Ovary (tissue), 9 donors: ENCODE measurements around the gene IRAK1. TPM values are rescaled to one million over a fixed set of nuclear protein-coding genes. Genes with fewer than 3 reads are reported as not detected.

Source experiments
- DNase-seq, 5 donors: peaks; one replicate each; pipeline ENCODE4 v3.0.0-alpha.2; 2019 to 2020
- H3K27ac ChIP-seq, 2 donors: fragments of 200-600 bp; one replicate each; pipeline versions ENCODE4 v1.5.1 to v1.8.0; 2019 to 2022
- H3K27me3 ChIP-seq: fragments of 200-600 bp; one replicate; pipeline ENCODE4 v1.8.0; 2022
- H3K36me3 ChIP-seq: fragments of 200-600 bp; sonication (generic); one replicate; pipeline ENCODE4 v1.5.1; 2019
- H3K4me1 ChIP-seq: one replicate; pipeline ENCODE4 v1.8.1; 2013; ENCODE audit warnings: mild to moderate bottlenecking, moderate library complexity; ENCODE audit not compliant: insufficient read depth
- H3K4me3 ChIP-seq: fragments of 200-600 bp; sonication (generic); one replicate; pipeline ENCODE4 v1.5.1; 2017
- H3K9me3 ChIP-seq, 2 donors: fragments of 200-600 bp in 1 of 2; sonication (generic) in 1 of 2; one replicate each; pipeline versions ENCODE4 v1.5.1 to v1.8.1; 2013 to 2019; ENCODE audit warnings: mild to moderate bottlenecking in 1 of 2, moderate library complexity in 1 of 2
- CTCF ChIP-seq, 3 donors: fragments of 450-650 bp in 2 of 3; fragments of 200-600 bp in 1 of 3; IDR thresholded peaks; one replicate each; pipeline versions ENCODE4 v1.5.1 to v1.8.0; 2016 to 2022; ENCODE audit warnings: antibody characterized with exemption in 3 of 3, mild to moderate bottlenecking in 1 of 3
- EP300 ChIP-seq: sonication (generic); formaldehyde crosslinking; IDR thresholded peaks from one replicate; pipeline ENCODE4 v1.6.1; 2017; ENCODE audit warnings: antibody characterized with exemption
- POLR2A ChIP-seq: fragments of 450-650 bp; IDR thresholded peaks from one replicate; pipeline ENCODE4 v1.6.1; 2017; ENCODE audit warnings: antibody characterized with exemption, mild to moderate bottlenecking, moderate library complexity
- WGBS, 3 donors: extraction: QIAGEN DNeasy Blood & Tissue Kit in 1 of 3; methylation state at CpG; one replicate each; pipeline versions ENCODE4 v1.1.5 to v1.1.7; 2013 to 2017; 5-methylcytosine and 5-hydroxymethylcytosine counted together
- intact Hi-C, 4 donors: fragments of 100-400 bp; cut with DNase I; formaldehyde crosslinking; loops; one replicate each; pipeline versions ENCODE4 v1.11.0 to v1.15.1; 2022 to 2023
- polyA plus RNA-seq, 2 donors: library from polyadenylated mRNA; stranded (reverse); fragments of 200-250 nt in 1 of 2; fragments of 350-450 nt in 1 of 2; fragmentation: Illumina TruSeq in 1 of 2; extraction: RNeasy Lipid Tissue Mini Kit (QIAGEN cat#74804) in 1 of 2; gene quantifications; one replicate each; pipeline ENCODE4 v1.2.3, GENCODE V29; 2013 to 2014
- total RNA-seq, 7 donors: library from RNA; depleted of rRNA in 2 of 7; stranded (reverse); fragments of >200 nt in 2 of 7; fragmentation: NEBNext Ultra II Directional in 3 of 7; extraction: Animal tissue kit (Norgen Biotek cat#: 25700) in 3 of 7; gene quantifications; one replicate each; pipeline versions ENCODE4 v1.1.0 to v1.2.4, GENCODE V29; 2016 to 2023
- donor health status: DM: no; HTN: no; CAD: no; lungs with moderate emphysema.
- donor health status: DM: no; HTN: no; CAD: no.
- donor health status: Bipolar disorder and iron deficiency.
- donor health status: DM: yes; HTN: yes; CAD: no.
- donor health status: DM: no; HTN: no; CAD: no.
- donor health status: DM: yes; HTN: yes; CAD: no.

The IRAK1 gene
- total and polyA plus RNA-seq, 9 donors, result 10.5 to 97.4 (median 36.1) TPM

GRCh38 chrX:153969125-153969903, 50.4 kb downstream of the IRAK1 start:
- H3K4me1 ChIP-seq, result peaks cover 13% of the 10 kb centered on the region
- TF ChIP-seq CTCF (IDR thresholded peaks at IDR 0.05) (no peak), POLR2A (no peak), EP300 (no peak)
- peak overlapping the region in 1 of 2 donors; percentile 67 for H3K27ac ChIP-seq
- H3K27me3 ChIP-seq, result no peaks in the 10 kb centered on the region
- intact Hi-C loops, result no loop called here
- DNase-seq, result peak in 2 of 5 donors; percentile 52 to 60
- no peaks in the 10 kb centered on the region for H3K9me3 ChIP-seq
- WGBS, 3 donors, result 35 to 45% (median 38%) methylated on average over 25 of the region's 25 CpGs
- H3K36me3 ChIP-seq, result no peaks in the 10 kb centered on the region
- H3K4me3 ChIP-seq, result peak overlapping the region; percentile 83

GRCh38 chrX:153968754-153969124, 51.0 kb downstream of the IRAK1 start:
- Histone ChIP-seq H3K4me1 (peaks cover 9% of the 10 kb centered on the region), H3K27me3 (no peaks in the 10 kb centered on the region), H3K9me3 (no peaks in the 10 kb centered on the region), H3K36me3 (no peaks in the 10 kb centered on the region), H3K27ac (peak overlapping the region in 1 of 2 donors; percentile 67), H3K4me3 (peak overlapping the region; percentile 83)
- DNase-seq, result peak in 1 of 5 donors; percentile 37
- TF ChIP-seq CTCF (IDR thresholded peaks at IDR 0.05), result no peak
- no peak for TF ChIP-seq POLR2A
- TF ChIP-seq EP300, result no peak
- intact Hi-C loops, result no loop called here
- 45 to 62% (median 53%) methylated on average over 12 of the region's 12 CpGs for WGBS, 3 donors

DNA sequence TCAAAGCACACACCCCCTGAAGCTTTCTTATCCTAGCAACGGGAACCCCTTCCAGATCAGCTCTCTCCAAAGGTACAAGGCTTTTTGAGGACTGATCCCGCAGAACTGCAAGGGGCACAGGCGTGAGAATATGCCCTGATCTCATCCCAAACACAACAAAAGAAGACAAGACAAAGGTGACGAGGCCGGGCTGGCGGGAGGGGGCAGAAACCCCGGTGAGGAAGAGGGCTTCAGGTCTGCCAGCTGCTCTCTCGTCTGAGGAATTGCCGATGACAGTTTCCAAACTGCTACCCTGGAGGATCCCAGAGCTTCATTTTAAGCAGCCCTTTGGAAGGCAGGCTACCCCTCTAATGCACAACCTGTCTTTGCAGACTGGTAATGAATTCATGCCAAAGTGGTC, 51.4 kb downstream of the IRAK1 start:
- no peaks in the 10 kb centered on the region for H3K36me3 ChIP-seq
- no peaks in the 10 kb centered on the region for H3K9me3 ChIP-seq
- H3K27ac ChIP-seq, result no peak overlapping the region
- intact Hi-C loops, result no loop called here
- peaks cover 5% of the 10 kb centered on the region for H3K4me1 ChIP-seq
- TF ChIP-seq CTCF (IDR thresholded peaks at IDR 0.05) (no peak), EP300 (no peak), POLR2A (no peak)
- no peak for DNase-seq
- no peaks in the 10 kb centered on the region for H3K27me3 ChIP-seq
- 67 to 72% (median 68%) methylated on average over 9 of the region's 9 CpGs for WGBS, 3 donors
- no peak overlapping the region for H3K4me3 ChIP-seq

DNA sequence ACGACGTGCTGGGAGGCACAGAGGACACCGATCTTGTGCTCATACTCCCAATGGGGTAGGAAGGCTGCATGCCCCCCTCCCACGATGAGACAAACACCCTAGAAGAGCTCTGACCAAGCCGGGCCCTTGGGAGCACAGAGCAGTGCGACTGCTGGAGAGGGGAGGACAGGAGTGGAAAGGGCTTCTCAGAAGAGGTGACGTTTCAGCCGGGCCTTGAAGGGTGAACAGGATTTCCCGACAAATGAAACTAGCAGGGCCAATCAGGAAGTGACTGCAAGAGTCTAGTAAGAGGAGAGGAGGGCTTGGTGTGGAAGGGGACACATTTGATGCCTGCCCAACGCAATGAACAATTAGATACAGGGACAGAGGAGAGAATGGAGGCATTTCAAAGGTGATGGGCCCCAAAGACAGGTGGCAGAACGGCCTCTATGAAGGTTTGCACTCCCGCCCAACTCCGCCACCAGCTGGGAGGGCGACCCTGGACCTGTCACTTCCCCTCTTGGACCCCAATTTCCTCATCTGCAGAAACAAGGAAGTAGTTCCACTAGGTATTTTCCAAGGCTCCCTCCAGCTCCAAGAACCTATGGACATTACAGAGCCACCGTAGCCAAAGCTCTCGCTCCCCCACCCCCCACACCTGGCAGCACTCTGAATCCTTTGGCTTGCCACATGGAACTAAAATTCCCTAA, 52.0 kb downstream of the IRAK1 start:
- H3K4me3 ChIP-seq, result no peak overlapping the region
- H3K27ac ChIP-seq, result no peak overlapping the region
- peaks cover 5% of the 10 kb centered on the region for H3K4me1 ChIP-seq
- WGBS, 3 donors, result 74 to 78% (median 77%) methylated on average over 16 of the region's 16 CpGs
- no peaks in the 10 kb centered on the region for H3K36me3 ChIP-seq
- TF ChIP-seq CTCF (IDR thresholded peaks at IDR 0.05) (no peak), POLR2A (no peak), EP300 (no peak)
- intact Hi-C loops, result loop anchor here in 1 of 4 donors (1.0 kb wide), 1 partner anchor 39 kb away; no protein-coding TSS in a partner anchor
- no peaks in the 10 kb centered on the region for H3K27me3 ChIP-seq
- no peaks in the 10 kb centered on the region for H3K9me3 ChIP-seq
- DNase-seq, result no peak
